Osteoblast (primary cell): ENCODE measurements around the gene EML2. TPM values are rescaled to one million over a fixed set of nuclear protein-coding genes. Genes with fewer than 3 reads are reported as not detected.
"Not testable (repeated sequence)": the region's sequence is repeated elsewhere in the genome, so short reads cannot be mapped to it uniquely, and the experiment has no call there.

Experiments used
- DNase-seq: peaks from one replicate; pipeline ENCODE4 v3.0.0; 2011; ENCODE audit warnings: low spot score, mixed read lengths; ENCODE audit not compliant: insufficient read length; ENCODE audit errors: missing footprints
- H2AFZ ChIP-seq: 2 replicates; pipeline ENCODE4 v1.6.0; 2011; ENCODE audit warnings: mild to moderate bottlenecking, low read length
- H3K27ac ChIP-seq: 2 replicates; pipeline ENCODE4 v1.5.1; 2011; ENCODE audit warnings: mild to moderate bottlenecking, low read depth, low read length, moderate library complexity
- H3K27me3 ChIP-seq: 2 replicates; pipeline ENCODE4 v1.6.0; 2012; ENCODE audit warnings: mild to moderate bottlenecking, control low read depth, inconsistent platforms, low read length, moderate library complexity; ENCODE audit not compliant: insufficient read depth
- H3K36me3 ChIP-seq: 2 replicates; pipeline ENCODE4 v1.5.1; 2011; ENCODE audit warnings: mild to moderate bottlenecking, low read length, control low read depth, moderate library complexity; ENCODE audit not compliant: insufficient read depth
- H3K4me1 ChIP-seq: 2 replicates; pipeline ENCODE4 v1.5.1; 2011; ENCODE audit warnings: mild to moderate bottlenecking, low read length, control low read depth, moderate library complexity; ENCODE audit not compliant: insufficient read depth
- H3K4me2 ChIP-seq: 2 replicates; pipeline ENCODE4 v1.6.0; 2011; ENCODE audit warnings: mild to moderate bottlenecking, low read length; ENCODE audit not compliant: insufficient read depth
- H3K4me3 ChIP-seq: fragments of 200-600 bp; sonication (generic); 3 replicates; pipeline ENCODE4 v1.5.1; 2012; ENCODE audit warnings: mild to moderate bottlenecking, low read length, inconsistent platforms; ENCODE audit not compliant: insufficient read depth
- H3K79me2 ChIP-seq: 2 replicates; pipeline ENCODE4 v1.6.0; 2012; ENCODE audit warnings: mild to moderate bottlenecking, low read length, control low read depth, inconsistent platforms; ENCODE audit not compliant: insufficient read depth
- H3K9me3 ChIP-seq: 2 replicates; pipeline ENCODE4 v1.5.1; 2011; ENCODE audit warnings: low read depth, low read length, control low read depth
- H4K20me1 ChIP-seq: 2 replicates; pipeline ENCODE4 v1.6.0; 2012; ENCODE audit warnings: mild to moderate bottlenecking, low read length, control low read depth; ENCODE audit not compliant: insufficient read depth
- total RNA-seq: library from RNA; depleted of rRNA; stranded (reverse); fragments of >200 nt; gene quantifications from 2 replicates; pipeline ENCODE4 v1.2.3, GENCODE V29; 2012
- TF ChIP-seq, protein P1 (sequence below): IDR thresholded peaks from 2 replicates; pipeline ENCODE4 v1.5.1; 2011; ENCODE audit warnings: mild to moderate bottlenecking, low read depth, low read length, moderate library complexity; ENCODE audit errors: extremely low read depth

EML2 gene, protein sequence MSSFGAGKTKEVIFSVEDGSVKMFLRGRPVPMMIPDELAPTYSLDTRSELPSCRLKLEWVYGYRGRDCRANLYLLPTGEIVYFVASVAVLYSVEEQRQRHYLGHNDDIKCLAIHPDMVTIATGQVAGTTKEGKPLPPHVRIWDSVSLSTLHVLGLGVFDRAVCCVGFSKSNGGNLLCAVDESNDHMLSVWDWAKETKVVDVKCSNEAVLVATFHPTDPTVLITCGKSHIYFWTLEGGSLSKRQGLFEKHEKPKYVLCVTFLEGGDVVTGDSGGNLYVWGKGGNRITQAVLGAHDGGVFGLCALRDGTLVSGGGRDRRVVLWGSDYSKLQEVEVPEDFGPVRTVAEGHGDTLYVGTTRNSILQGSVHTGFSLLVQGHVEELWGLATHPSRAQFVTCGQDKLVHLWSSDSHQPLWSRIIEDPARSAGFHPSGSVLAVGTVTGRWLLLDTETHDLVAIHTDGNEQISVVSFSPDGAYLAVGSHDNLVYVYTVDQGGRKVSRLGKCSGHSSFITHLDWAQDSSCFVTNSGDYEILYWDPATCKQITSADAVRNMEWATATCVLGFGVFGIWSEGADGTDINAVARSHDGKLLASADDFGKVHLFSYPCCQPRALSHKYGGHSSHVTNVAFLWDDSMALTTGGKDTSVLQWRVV
- 10.1 and 11.8 TPM in 2 replicates for total RNA-seq

DNA sequence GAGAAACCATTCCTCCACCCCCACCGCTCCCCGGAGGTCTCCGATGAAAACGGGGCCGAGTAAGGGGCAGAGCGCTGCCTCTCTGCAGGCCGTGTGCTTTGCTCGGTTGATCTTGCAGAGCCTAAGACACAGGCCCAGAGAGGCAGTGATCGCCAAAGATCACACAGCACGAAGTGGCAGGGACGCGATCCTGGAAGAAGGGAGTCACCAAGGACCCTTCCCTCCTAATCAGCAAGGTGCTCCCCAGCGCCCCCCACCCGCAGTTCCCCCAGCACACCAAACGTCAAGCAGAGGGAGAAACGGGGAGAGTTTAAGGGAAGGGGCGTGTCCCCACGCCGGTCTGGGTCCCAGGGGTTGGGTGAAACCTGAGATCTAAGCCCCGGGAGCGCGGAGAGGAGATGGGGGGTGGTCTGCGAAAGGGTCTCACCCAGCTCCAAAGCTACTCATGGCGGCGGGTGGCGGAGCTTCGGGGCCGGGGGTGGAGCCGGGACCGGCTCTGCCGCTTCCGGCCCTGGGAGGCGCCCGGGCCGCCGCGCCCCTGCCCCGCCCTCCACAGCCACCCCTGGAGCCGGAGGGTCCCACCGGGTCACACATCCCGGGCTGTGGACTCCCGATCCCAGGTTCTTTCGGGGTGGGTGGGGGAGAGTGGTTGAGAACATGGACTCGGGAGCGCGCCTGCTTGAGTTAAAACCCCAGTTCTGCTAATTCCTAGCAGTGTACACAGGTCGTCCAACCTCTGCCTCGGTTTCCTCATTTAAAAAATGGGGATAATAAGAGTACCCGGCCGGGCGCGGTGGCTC lies at the start of gene EML2:
Gene EML2, minus strand, starts transcription at position 468 of the 800 bp plus-strand sequence. Its CDS starts 21 bp downstream, at position 447.
- H3K4me2 ChIP-seq = peak within 1 kb of the TSS; percentile 84
- TF ChIP-seq, protein P1, sequence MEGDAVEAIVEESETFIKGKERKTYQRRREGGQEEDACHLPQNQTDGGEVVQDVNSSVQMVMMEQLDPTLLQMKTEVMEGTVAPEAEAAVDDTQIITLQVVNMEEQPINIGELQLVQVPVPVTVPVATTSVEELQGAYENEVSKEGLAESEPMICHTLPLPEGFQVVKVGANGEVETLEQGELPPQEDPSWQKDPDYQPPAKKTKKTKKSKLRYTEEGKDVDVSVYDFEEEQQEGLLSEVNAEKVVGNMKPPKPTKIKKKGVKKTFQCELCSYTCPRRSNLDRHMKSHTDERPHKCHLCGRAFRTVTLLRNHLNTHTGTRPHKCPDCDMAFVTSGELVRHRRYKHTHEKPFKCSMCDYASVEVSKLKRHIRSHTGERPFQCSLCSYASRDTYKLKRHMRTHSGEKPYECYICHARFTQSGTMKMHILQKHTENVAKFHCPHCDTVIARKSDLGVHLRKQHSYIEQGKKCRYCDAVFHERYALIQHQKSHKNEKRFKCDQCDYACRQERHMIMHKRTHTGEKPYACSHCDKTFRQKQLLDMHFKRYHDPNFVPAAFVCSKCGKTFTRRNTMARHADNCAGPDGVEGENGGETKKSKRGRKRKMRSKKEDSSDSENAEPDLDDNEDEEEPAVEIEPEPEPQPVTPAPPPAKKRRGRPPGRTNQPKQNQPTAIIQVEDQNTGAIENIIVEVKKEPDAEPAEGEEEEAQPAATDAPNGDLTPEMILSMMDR = peak; percentile 13
- H3K36me3 ChIP-seq = no peaks in the 10 kb centered on the region
- no peaks in the 10 kb centered on the region for H4K20me1 ChIP-seq
- peak within 1 kb of the TSS; percentile 37 for H3K27ac ChIP-seq
- no peaks in the 10 kb centered on the region for H3K27me3 ChIP-seq
- peak within 1 kb of the TSS; percentile 93 for H3K4me3 ChIP-seq
- no peaks in the 10 kb centered on the region for H3K9me3 ChIP-seq
- peak within 1 kb of the TSS; percentile 95 for H2AFZ ChIP-seq
- H3K79me2 ChIP-seq = no peaks in the 10 kb centered on the region
- DNase-seq = peak; percentile 92
- peaks cover 27% of the 10 kb centered on the region for H3K4me1 ChIP-seq

GRCh38 chr19:45687599-45687998 lies 48.4 kb upstream of the EML2 start:
- DNase-seq = peak; percentile 14
- no peak overlapping the region for H2AFZ ChIP-seq
- H3K4me2 ChIP-seq = no peak overlapping the region
- H3K4me3 ChIP-seq = no peak overlapping the region
- no peaks in the 10 kb centered on the region for H3K9me3 ChIP-seq
- no peaks in the 10 kb centered on the region for H3K27me3 ChIP-seq
- TF ChIP-seq, protein P1 = no peak
- H3K4me1 ChIP-seq = peaks cover 6% of the 10 kb centered on the region
- H3K79me2 ChIP-seq = peaks cover 21% of the 10 kb centered on the region
- H3K27ac ChIP-seq = no peak overlapping the region
- H3K36me3 ChIP-seq = peaks cover 34% of the 10 kb centered on the region
- H4K20me1 ChIP-seq = peaks cover 4% of the 10 kb centered on the region

DNA sequence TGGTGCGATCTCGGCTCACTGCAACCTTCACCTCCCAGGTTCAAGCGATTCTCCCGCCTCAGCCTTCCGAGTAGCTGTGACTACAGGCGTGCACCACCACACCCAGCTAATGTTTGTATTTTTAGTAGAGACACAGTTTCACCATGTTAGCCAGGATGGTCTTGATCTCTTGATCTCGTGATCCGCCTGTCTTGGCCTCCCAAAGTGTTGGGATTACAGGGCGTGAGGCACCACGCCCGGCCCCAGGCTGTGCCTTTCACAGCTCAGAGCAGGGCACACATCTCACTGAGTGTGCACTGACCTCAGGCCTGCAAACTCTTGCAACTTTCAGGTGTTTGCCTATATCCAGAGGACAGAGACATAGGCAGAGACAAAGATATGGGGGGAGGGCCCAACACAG lies 45.8 kb upstream of the EML2 start:
- not testable (repeated sequence) for H3K79me2 ChIP-seq, H3K4me2 ChIP-seq, H3K27me3 ChIP-seq, H3K9me3 ChIP-seq, H3K4me3 ChIP-seq, H4K20me1 ChIP-seq, DNase-seq, H3K27ac ChIP-seq, H2AFZ ChIP-seq, H3K4me1 ChIP-seq
- H3K36me3 ChIP-seq = peaks cover 34% of the 10 kb centered on the region

- H3K27ac ChIP-seq = no peak overlapping the region
- peaks cover 26% of the 10 kb centered on the region for H3K36me3 ChIP-seq
- no peak overlapping the region for H3K4me3 ChIP-seq
- H3K4me1 ChIP-seq = peaks cover 8% of the 10 kb centered on the region
- H3K27me3 ChIP-seq = peaks cover 2% of the 10 kb centered on the region
- no peaks in the 10 kb centered on the region for H4K20me1 ChIP-seq
- H2AFZ ChIP-seq = no peak overlapping the region
- H3K79me2 ChIP-seq = no peaks in the 10 kb centered on the region
- peak; percentile 44 for DNase-seq
- H3K4me2 ChIP-seq = no peak overlapping the region
- TF ChIP-seq, protein P1 = no peak
- no peaks in the 10 kb centered on the region for H3K9me3 ChIP-seq
Measured at GRCh38 chr19:45682908-45683307, 43.7 kb upstream of the EML2 start.
